HG03060 (cell line): ENCODE data around the gene LYAR.

Experiments used
- ATAC-seq: cut with Tn5 transposase; IDR thresholded peaks from one replicate; pipeline ENCODE4 v1.9.1; 2021; ENCODE audit warnings: low read depth, moderate number of reproducible peaks; ENCODE audit not compliant: unreplicated experiment

LYAR gene, protein sequence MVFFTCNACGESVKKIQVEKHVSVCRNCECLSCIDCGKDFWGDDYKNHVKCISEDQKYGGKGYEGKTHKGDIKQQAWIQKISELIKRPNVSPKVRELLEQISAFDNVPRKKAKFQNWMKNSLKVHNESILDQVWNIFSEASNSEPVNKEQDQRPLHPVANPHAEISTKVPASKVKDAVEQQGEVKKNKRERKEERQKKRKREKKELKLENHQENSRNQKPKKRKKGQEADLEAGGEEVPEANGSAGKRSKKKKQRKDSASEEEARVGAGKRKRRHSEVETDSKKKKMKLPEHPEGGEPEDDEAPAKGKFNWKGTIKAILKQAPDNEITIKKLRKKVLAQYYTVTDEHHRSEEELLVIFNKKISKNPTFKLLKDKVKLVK

DNA sequence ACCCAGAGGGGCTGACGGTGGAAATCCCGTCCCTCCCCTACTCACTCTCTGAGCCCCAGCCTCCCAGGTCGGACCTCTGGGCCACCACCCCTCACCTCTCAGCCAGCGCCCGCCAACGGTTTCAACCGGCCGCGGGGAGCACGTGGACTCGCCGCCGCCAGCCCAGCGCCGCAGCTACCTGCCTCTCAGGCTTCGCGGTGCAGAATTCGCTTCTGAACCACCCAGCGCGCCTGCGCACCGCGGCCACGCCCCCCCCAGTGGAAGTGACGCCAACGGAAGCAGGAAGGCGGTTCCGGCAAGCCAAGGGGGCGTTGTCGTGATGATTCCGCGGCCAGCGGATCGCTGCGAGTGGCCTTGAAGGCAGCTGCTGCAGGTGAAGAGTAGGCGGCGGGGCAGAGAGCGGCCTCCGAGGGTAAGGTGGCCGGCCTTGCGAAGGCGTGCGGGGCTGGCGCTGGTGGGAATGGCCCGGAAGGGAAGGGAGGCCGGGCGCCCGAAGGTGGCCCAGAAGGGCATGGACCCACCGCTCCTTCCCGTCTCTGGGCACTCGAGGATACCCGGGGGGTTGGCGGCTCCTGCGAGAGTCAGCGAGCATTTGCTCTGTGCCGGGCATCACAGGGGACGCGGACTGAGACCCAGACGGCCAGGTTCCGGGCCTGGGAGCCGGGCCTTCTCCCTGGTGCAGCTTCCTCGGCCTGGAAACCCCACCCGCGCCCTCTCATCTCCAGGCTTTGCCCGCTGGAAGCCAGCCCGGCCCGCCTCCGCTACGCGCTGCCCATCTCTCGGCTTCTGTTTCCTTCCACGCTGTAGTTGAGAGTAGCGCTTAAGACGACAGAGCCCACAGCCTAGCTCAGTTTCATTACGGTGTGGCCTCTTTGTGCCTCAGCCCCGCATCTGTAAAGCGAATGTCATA, at the start of gene LYAR, which contains the start of gene ZBTB49:
Gene LYAR, minus strand, starts transcription at position 214 of the 910 bp plus-strand sequence. CDS start 6,412 bp downstream, outside the sequence.
Gene ZBTB49, plus strand, starts transcription at position 311 of the 910 bp plus-strand sequence. CDS start 9,695 bp downstream, outside the sequence.
- no peak for ATAC-seq

DNA sequence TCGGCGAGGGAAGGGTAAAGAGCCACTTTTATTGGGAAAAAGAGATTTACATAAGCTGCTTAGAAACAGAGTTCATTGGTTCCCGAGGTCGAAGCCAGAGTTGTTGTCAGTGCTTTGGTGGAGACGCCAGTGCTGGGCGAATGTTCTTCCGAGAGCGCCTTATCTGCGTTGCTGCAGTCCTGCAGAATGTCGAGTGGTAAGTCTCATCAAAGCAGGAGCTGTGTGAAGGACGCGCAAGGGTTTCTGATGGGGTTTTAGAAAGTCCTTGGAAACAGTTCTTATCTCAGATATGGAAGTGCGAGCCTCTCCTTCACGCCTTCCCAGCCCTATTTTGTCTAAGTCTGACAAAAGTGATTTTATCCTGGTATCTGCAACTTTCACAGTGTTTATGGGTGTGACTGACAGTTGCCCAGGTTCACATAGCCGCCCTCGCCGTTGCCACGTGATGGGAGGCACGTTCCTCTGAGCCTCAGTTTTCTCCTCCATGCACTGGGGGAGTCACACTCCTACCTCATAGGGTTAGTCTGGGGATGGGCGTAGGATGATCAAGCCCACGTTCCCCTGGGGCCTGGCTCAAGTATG, 49.6 kb upstream of the LYAR start:
- ATAC-seq, result no peak

DNA sequence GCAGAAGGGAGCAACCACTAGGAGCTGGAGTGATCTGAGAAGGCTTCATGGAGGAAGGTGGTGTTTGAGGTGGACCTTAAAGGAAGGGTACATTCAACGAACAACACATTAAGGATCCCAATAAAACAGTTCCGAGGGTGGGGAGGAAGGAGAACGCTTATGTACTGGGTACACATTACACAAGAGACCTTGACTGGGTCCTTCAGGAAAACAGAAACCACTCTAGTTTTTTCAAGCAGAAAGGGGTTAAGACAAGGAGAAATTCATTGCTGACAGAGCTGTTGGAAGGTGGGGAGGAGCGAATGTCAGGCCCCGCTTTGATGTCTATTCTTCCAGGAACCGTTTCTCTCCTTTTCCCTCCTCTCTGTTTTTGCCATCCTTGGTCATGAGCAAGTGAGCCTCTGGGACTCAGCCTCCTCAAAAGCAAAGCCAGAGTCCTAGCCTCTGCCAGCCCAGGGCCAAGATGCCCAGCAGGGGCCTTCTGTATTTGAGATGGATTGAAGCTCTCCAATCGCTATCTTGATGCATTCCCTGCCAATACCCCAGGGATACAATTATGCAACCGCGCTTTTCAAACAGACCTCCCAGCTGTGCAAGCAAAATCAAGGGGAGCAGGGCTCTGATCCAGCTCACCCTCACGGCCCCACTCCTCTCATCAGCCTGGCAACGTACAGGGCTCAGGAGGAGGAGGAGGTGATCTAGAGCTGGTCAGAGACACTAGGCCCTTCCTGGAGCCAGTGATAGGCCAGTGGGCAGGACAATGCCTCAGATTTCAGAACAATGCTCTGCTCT, 48.5 kb upstream of the LYAR start:
- ATAC-seq, result no peak

DNA sequence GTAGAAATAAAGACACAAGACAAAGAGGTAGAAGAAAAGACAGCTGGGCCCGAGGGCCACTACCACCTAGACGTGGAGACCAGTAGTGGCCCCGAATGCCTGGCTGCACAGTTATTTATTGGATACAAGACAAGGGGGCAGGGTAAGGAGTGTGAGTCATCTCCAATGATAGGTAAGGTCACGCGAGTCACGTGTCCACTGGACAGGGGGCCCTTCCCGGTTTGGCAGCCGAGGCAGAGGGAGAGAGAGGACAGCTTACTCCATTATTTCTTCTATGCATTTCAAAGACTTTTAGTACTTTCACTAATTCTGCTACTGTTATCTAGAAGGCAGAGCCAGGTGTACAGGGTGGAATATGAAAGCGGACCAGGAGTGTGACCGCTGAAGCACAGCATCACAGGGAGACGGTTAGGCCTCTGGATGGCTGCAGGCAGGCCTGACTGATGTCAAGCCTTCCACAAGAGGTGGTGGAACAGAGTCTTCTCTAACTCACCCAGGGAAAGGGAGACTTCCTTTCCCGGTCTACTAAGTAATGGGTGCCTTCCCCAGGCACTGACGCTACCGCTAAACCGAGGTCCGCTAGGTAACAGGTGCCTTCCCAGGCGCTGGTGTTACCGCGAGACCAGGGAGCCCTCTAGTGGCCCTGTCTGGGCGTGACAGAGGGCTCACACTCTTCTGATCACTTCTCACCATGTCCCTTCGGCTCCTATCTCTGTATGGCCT, 45.0 kb upstream of the LYAR start:
- peak; percentile 46 for ATAC-seq

DNA sequence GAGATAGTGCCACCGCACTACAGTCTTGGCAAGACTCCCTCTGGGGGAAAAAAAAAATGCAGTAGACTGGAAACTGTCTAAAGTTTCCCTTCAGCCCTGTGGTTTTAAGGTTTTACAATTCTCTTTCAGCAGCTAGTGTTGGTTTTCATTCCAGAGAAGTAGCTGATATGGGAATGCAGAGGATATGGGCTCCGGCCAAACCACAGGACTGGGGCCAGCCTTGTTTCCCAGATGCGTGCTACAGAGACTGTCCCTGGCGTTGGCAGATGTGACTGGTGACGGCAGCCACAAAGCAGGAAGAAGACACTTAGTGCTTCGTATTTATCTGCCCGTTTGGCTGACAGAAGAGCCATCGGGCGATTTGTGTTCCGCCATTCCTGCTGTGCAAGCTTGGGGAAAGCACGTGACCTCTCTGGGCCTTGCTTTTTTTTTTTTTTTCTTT, 43.3 kb upstream of the LYAR start:
- ATAC-seq, result no peak

DNA sequence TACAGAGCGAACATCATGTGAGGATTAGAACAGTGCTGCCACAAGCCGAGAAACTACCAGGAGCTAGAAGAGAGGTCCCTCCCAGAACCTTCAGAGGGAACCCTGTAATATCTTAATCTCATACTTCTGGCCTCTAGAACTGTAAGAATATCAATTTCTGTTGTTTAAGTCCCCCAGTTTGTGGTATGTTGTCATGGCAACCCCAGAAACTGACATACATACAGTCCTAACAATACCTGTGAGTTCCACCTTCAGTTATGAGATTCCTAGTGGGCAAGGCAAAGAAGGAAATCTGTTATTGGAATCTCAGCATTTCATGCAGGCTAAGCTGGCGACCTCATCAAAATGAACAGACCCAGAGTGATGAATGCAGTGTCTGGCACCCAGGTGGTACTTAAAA, 42.6 kb upstream of the LYAR start:
- no peak for ATAC-seq

DNA sequence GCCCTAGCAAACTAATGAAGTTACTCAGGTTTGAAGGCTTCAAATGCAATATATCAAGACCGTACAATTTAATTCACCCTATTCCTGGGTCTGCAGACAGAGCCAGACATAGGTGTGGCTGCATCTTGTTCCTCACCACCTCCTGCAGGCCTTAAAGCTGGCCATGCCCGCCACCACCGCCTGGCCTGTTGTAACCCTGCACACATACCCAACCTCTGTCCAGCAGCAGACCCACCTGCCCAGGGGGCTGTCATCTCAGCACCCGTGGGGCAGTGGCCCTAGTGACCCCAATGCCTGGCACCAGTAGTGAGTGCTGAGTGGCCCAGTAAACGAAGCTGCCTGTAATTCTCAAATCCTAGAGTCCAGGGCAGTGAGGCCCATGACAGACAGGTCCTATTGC, 40.8 kb upstream of the LYAR start:
- ATAC-seq, result no peak

DNA sequence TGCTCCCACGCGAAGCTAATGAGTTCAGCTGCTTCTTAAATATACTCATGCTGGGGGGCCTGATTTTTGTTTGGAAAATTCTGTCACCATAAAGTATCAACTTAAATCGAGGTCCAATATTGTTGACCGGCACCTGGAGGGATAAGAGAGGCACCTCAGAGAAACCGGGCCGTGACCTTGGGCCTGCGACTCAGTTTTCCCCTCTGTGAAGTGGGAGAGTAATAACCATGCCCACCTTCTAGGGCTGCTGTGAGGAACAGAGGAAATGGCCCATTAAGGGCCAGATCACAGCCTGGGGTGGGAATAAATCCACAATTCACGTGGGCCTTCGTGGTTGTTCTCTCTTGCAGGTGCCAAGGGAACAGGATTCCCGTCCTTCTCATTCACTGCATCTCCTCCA, 39.5 kb upstream of the LYAR start:
- ATAC-seq, result no peak

DNA sequence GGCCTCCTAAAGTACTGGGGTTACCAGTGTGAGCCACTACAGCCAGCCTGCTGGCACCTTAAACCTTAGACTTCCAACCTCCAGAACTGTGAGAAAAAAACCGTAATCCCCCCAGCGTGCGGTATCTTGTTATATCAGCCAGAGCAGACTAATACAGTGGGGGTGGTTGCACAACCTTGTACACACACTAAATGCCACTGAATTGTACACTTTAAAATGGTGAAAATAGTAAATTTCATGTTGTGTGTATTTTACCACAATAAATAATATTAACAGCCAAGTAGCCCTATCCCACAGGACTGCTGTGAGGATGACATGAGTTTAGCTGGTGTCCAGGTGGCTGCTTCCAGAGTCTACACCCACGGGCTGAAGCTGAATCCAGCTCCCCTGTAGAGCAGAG, 38.9 kb upstream of the LYAR start:
- ATAC-seq, result no peak

DNA sequence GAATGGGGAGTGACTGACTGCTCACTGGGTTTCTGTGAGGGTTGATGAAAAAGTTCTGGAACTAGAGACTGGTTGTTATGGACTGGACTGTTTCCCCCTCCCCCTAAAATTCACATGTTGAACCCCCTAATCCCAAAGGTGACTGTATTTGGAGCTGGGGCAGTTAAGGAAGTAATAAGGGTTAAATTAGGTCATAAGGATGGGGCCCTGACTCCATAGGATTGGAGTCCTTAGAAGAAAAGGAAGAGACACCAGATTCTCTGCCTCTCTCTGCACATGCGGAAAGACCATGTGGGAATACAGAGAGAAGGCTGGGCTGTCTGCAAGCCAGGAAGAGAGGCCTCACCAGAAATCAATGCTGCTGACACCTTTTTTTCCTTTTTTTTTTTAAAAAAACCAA, 38.3 kb upstream of the LYAR start:
- no peak for ATAC-seq

DNA sequence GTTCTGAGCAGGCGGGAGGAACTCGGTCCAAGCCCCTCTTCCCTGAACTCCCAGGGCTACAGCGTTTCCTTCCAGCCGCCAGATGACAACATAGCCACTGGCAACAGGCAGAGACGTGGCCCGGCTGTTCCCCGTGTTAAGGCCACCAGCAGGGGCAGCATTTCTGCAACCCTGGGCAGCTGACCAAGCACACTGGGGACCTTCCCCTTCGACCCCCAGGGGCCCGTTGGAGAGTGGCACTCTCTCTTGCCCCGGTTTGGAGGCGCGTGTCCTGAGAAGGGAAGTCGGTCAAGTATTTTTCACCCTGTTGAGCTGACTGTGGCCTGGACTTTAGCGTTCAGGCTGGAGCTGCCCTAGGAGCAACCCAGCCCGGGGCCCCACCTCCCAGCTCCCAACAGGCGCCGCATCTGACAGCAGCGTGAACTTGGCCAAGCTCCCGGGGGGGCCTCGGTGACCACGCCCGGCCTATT, 37.7 kb upstream of the LYAR start:
- no peak for ATAC-seq

DNA sequence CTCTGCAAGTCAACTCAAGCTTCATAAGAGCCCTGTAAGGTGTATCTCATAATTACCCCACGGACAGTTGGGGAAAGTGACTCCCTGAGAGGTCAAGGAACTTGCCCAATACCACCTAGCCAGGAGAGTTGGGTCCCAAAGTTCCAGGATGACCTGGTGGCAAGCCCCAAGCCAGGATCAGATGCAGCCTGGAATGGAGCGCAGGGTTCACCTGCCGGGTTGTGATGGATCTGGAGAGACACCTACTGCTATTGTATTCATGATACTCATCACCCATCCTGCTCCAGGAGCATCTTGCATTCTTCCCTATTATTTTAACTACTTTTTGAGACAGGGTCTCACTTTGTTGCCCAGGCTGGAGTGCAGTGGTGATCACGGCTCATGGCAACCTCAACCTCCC, 36.2 kb upstream of the LYAR start:
- no peak for ATAC-seq

DNA sequence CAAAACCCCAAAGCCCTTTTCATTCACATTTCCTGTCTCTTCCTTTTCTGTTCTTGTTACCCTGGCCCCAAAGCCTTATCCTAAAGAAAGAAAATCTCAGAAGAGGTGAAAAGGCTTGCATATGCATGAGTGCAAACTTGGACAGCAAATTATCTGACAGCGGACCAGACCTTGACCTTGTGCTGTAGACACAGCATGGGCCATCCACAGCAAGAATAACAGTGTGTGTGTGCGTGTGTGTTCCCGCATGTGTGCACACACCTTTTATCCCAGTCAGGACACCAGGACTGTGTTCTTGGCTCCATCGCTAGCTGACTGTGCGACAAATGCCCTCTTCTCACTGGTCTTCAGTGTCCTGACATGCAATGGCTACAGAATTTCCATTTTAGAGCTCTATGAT, 35.4 kb upstream of the LYAR start:
- no peak for ATAC-seq

DNA sequence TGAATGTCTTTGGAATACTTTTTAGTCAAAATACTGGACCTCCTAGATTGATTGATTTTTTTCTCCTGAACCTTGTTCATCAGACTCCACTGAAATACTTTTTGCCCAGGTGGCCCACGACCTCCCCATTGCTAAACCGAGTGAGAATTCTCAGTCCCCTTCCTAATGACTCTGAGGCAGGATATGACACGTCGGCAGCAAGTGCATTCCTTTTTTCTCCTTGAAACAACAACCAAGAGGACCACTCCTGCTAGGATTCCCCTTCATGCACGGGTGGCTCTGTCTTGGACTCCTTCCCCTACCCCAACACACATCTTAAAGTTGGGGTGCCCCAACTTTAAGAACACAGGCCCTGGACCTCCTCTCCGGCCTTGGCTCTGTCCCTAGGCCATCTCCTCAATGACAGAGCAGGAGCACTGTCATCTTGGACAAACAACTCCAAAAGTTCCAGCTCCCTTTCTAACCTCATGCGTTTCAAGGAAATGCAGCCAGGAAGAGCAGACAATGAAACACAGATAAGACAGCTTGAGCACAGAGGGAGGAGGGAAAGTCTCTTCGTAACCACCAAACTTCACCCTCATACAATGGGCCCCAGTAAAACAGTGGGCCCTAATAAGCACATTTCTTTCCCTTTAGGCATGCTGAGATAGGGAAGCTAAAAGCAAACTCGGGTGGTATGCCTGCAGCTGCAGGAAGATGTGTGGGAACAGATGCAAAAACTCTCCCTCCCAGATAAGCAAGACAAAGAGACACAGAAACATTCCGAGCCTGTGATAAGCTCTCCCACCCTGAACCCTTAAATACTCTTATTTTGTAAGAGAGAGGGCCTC, 34.0 kb upstream of the LYAR start:
- ATAC-seq, result no peak

DNA sequence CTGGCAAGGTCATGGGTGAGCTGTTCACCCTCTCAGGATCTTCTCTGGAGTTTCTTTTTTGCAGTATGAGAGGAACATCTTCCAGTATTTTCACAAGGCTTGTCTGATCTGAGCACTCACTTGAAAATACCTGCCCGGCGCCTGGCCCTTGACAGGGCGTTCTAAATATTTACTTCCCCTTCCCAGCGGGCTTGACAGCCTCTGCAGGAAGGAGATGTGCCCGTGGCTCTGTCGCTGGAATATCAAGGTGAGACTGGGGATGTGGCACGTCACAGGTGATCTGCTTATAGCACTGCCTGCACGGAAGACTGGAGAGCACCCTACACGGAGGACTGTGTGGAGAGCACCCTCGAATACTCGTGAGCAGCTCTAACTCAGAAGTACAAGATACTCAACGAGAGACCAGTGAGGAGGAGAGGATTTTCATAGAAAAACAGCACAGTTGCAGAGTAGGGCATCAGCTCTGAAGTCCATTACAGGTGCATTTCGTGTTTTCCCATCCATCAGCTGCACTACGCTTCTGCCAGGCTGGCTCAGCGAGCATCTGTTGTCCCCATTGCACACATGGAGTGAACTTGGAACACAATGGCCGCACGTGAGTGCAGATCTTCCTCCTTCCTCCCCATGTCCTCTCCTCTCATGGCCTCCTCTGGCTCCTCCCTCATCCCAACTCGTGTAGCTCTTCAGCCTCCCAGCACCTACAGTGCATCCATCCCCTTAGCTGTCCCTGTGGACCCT, 32.2 kb upstream of the LYAR start:
- ATAC-seq, result no peak

DNA sequence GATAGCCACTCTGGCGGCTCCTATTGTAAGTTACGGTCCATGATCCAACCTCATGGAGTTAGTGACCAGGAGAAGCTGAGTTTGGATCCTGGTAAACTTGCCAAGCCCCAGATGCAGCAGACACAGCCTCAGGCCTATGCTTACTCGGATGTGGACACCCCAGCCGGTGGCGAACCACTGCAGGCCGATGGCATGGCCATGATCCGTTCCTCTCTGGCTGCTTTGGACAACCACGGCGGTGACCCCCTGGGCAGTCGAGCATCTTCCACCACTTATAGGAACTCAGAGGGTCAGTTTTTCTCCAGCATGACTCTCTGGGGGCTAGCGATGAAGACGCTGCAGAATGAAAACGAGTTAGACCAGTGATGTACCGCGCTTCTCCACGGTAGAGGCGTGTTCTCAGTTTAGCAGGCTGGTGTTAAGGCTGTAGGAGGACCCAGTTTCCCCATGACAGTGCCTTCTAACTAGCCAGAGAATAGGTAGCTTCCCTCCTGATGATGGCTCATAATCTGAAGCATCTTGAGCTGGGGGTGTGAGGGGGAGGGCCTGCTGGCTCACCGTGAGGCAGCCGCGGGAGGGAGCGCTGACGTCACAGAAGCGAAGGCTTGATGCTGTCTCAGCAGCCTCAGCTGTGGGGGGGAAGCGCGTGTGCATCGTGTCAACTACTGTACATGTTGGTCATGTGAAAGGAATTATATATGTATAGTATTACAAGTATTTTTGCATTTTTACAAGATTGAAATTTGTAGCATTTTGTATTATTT, 31.2 kb upstream of the LYAR start:
- ATAC-seq, result no peak

DNA sequence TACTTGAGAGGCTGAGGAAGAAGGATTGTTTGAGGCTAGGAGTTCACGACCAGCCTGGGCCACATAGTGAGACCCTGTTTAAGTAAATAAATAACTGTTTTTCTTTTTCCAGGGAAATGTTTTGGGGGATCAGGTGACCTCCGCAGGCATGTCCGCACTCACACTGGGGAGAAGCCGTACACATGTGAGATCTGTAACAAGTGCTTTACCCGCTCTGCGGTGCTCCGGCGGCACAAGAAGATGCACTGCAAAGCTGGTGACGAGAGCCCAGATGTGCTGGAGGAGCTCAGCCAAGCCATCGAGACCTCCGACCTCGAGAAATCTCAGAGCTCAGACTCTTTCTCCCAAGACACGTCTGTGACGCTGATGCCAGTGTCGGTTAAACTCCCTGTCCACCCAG, 30.6 kb upstream of the LYAR start:
- ATAC-seq, result no peak
